GM21367 (cell line): Measurements from ENCODE around the gene FMN2.

Experiments used
- ATAC-seq: cut with Tn5 transposase; IDR thresholded peaks from one replicate; pipeline ENCODE4 v1.9.1; 2021; ENCODE audit not compliant: unreplicated experiment

Gene FMN2

GRCh38 chr1:240474133-240474614 lies 382.5 kb downstream of the FMN2 start:
- no peak for ATAC-seq

GRCh38 chr1:240475832-240476231 lies 384.1 kb downstream of the FMN2 start:
- ATAC-seq: no peak

GRCh38 chr1:240478536-240478935 lies 386.9 kb downstream of the FMN2 start:
- ATAC-seq: no peak

GRCh38 chr1:240484804-240485443 lies 393.2 kb downstream of the FMN2 start:
- no peak for ATAC-seq

- ATAC-seq: no peak
Observed at GRCh38 chr1:240486611-240487010, 394.9 kb downstream of the FMN2 start.

GRCh38 chr1:240487493-240487892 lies 395.8 kb downstream of the FMN2 start:
- ATAC-seq: no peak

- ATAC-seq: no peak
Observed at GRCh38 chr1:240491156-240491555, 399.5 kb downstream of the FMN2 start.

- ATAC-seq: no peak
Observed at GRCh38 chr1:240491796-240492195, 400.1 kb downstream of the FMN2 start.

GRCh38 chr1:240492832-240493440 lies 401.3 kb downstream of the FMN2 start:
- no peak for ATAC-seq

- ATAC-seq: no peak
Observed at GRCh38 chr1:240495601-240496000, 403.9 kb downstream of the FMN2 start.

- ATAC-seq: no peak
Observed at GRCh38 chr1:240496356-240496755, 404.7 kb downstream of the FMN2 start.

- ATAC-seq: no peak
Observed at GRCh38 chr1:240496941-240497340, 405.3 kb downstream of the FMN2 start.

GRCh38 chr1:240497908-240498307 lies 406.2 kb downstream of the FMN2 start:
- ATAC-seq: no peak

GRCh38 chr1:240498335-240498734 lies 406.7 kb downstream of the FMN2 start:
- ATAC-seq: no peak

GRCh38 chr1:240499012-240499411 lies 407.3 kb downstream of the FMN2 start:
- no peak for ATAC-seq

- ATAC-seq: no peak
Observed at GRCh38 chr1:240500647-240501046, 409.0 kb downstream of the FMN2 start.

- ATAC-seq: no peak
Observed at GRCh38 chr1:240501115-240501514, 409.4 kb downstream of the FMN2 start.

GRCh38 chr1:240503036-240503435 lies 411.4 kb downstream of the FMN2 start:
- ATAC-seq: no peak

GRCh38 chr1:240503558-240503957 lies 411.9 kb downstream of the FMN2 start:
- ATAC-seq: no peak

- no peak for ATAC-seq
Observed at GRCh38 chr1:240506176-240506575, 414.5 kb downstream of the FMN2 start.

- no peak for ATAC-seq
Observed at GRCh38 chr1:240508201-240508600, 416.5 kb downstream of the FMN2 start.

GRCh38 chr1:240508950-240509349 lies 417.3 kb downstream of the FMN2 start:
- ATAC-seq: no peak

GRCh38 chr1:240511789-240512188 lies 420.1 kb downstream of the FMN2 start:
- ATAC-seq: no peak
